GM12878 (cell line): ENCODE measurements around the gene LTBP3. TPM values are rescaled to one million over a fixed set of nuclear protein-coding genes. Genes with fewer than 3 reads are reported as not detected.

Experiments
- ATAC-seq: fragments of 200-7000 bp; cut with Tn5 transposase; 3 replicates; pipeline ENCODE4 v1.9.1; 2020; ENCODE audit warnings: mild to moderate bottlenecking, moderate library complexity
- BruUV-seq: library from RNA; stranded (reverse); fragments of 400-500 nt; replicated peaks from 2 replicates; lab custom pipeline; 2021; lab: Mats Ljungman, UMichigan
- CTCF ChIA-PET: fragments of 300-600 bp; sonication (Branson Sonifier 250); formaldehyde crosslinking; extraction: SDS; loops from one replicate; lab custom pipeline; 2021; ENCODE audit warnings: inconsistent platforms; lab: Yijun Ruan, JAX
- POLR2A ChIA-PET: fragments of 350-600 bp; formaldehyde crosslinking; extraction: SDS; loops from one replicate; lab custom pipeline; 2021; ENCODE audit warnings: inconsistent platforms; lab: Charles Lee
- RAD21 ChIA-PET: fragments of 300-600 bp; sonication (Branson Sonifier 250); formaldehyde crosslinking; loops from one replicate; lab custom pipeline; 2023; ENCODE audit warnings: antibody characterized with exemption; ENCODE audit not compliant: unreplicated experiment; lab: Charles Lee
- SMC1A ChIA-PET: fragments of 300-600 bp; sonication (Branson Sonifier 250); formaldehyde crosslinking; loops from one replicate; lab custom pipeline; 2023; ENCODE audit not compliant: unreplicated experiment, uncharacterized antibody; lab: Charles Lee
- DNase-seq: peaks from one replicate; pipeline ENCODE4 v3.0.0-alpha.2; 2011; ENCODE audit warnings: low read depth, low spot score
- FAIRE-seq: peaks from 3 replicates; lab custom pipeline; 2011; peaks lifted over from hg19 to GRCh38; lab: Jason Lieb, UNC
- H2AFZ ChIP-seq: 2 replicates; pipeline ENCODE4 v1.6.0; 2011; ENCODE audit warnings: low read depth, low read length, control low read depth; ENCODE audit not compliant: control insufficient read depth
- H3K27ac ChIP-seq: 2 replicates; pipeline ENCODE4 v1.5.1; 2011; ENCODE audit warnings: control low read depth; ENCODE audit not compliant: control insufficient read depth, insufficient read depth
- H3K27me3 ChIP-seq, 2 experiments: replicated peaks in 1 of 2; 2 replicates each; pipeline versions ENCODE4 v1.6.0 to v1.6.1; 2011; ENCODE audit warnings: low read length in 1 of 2; ENCODE audit not compliant: control insufficient read depth in 2 of 2, insufficient read depth in 2 of 2
- H3K36me3 ChIP-seq, 2 experiments: 2 replicates each; pipeline ENCODE4 v1.5.1; 2011; ENCODE audit warnings: low read length in 1 of 2; ENCODE audit not compliant: control insufficient read depth in 2 of 2, insufficient read depth in 2 of 2
- H3K4me1 ChIP-seq: 2 replicates; pipeline ENCODE4 v1.6.1; 2011; ENCODE audit warnings: mild to moderate bottlenecking, low read length, moderate library complexity, mixed read lengths; ENCODE audit not compliant: control insufficient read depth, insufficient read depth
- H3K4me2 ChIP-seq: 2 replicates; pipeline ENCODE4 v1.6.0; 2011; ENCODE audit warnings: control low read depth; ENCODE audit not compliant: control insufficient read depth, insufficient read depth
- H3K4me3 ChIP-seq: fragments of 200-600 bp; sonication (generic); 2 replicates; pipeline ENCODE4 v1.5.1; 2016
- H3K79me2 ChIP-seq: 2 replicates; pipeline ENCODE4 v1.6.0; 2011; ENCODE audit warnings: low read length; ENCODE audit not compliant: control insufficient read depth, insufficient read depth
- H3K9ac ChIP-seq: 2 replicates; pipeline ENCODE4 v1.8.0; 2011; ENCODE audit warnings: low read length, control low read depth, mixed read lengths; ENCODE audit not compliant: control insufficient read depth, insufficient read depth
- H3K9me3 ChIP-seq: replicated peaks from 3 replicates; pipeline ENCODE4 v1.5.1; 2011; ENCODE audit warnings: mild to moderate bottlenecking, low read length; ENCODE audit not compliant: control insufficient read depth, insufficient read depth
- H4K20me1 ChIP-seq: 2 replicates; pipeline ENCODE4 v1.6.0; 2011; ENCODE audit not compliant: control insufficient read depth, insufficient read depth
- BCL11A ChIP-seq: IDR thresholded peaks from 2 replicates; pipeline ENCODE4 v1.6.1; 2011; ENCODE audit warnings: low read depth, low read length
- LARP7 ChIP-seq: fragments of 450-650 bp; IDR thresholded peaks from 2 replicates; pipeline ENCODE4 v1.6.1; 2017; ENCODE audit warnings: mild to moderate bottlenecking
- PKNOX1 ChIP-seq: fragments of 450-650 bp; IDR thresholded peaks from 2 replicates; pipeline ENCODE4 v1.6.1; 2016; ENCODE audit warnings: mild to moderate bottlenecking
- SREBF2 ChIP-seq: IDR thresholded peaks from 2 replicates; pipeline ENCODE4 v1.6.1; 2012; ENCODE audit warnings: mild to moderate bottlenecking, low read length
- WGBS: methylation state at CpG from one replicate; pipeline ENCODE4 v1.1.6; 2016; ENCODE audit warnings: low lambda C conversion rate; ENCODE audit not compliant: insufficient replicate concordance, insufficient coverage; ENCODE audit errors: missing lambda C conversion rate; 5-methylcytosine and 5-hydroxymethylcytosine counted together
- in situ Hi-C: fragments of 300-500 bp; cut with MboI; formaldehyde crosslinking; loops from 9 replicates; pipeline ENCODE4 v1.14.3; 2018; ENCODE audit warnings: mixed read lengths
- intact Hi-C: fragments of 100-400 bp; cut with micrococcal nuclease; formaldehyde crosslinking; loops from one replicate; pipeline ENCODE4 v1.14.2; 2022; ENCODE audit not compliant: unreplicated experiment
- polyA plus RNA-seq, 11 experiments: library from polyadenylated mRNA; depleted of rRNA in 4 of 11; unstranded in 6 of 11; stranded (reverse) in 5 of 11; fragments of >200 nt; fragmentation: Nextera tagmentation in 4 of 11; fragmentation: Illumina TruSeq in 1 of 11; extraction: Ambion mirVana in 4 of 11; extraction: Trizol in 1 of 11; gene quantifications; 1 replicate in 1 of 11; 2 replicates in 10 of 11; pipeline versions ENCODE4 v1.2.1 to v1.2.3, GENCODE V29; 2011 to 2016; ENCODE audit warnings: inconsistent platforms in 2 of 11, missing spikeins in 2 of 11, low read depth in 1 of 11
- total RNA-seq, 4 experiments: library from RNA; depleted of rRNA in 3 of 4; stranded (reverse); fragments of >200 nt in 3 of 4; fragmentation: Illumina TruSeq in 1 of 4; extraction: Trizol in 1 of 4; gene quantifications; 2 replicates each; pipeline versions ENCODE4 v1.2.1 to v1.2.3, GENCODE V29; 2013 to 2021

LTBP3 gene
- total and polyA plus RNA-seq, 10 of the 15 experiments (the other 5 are each of a cell fraction or from before 2014, with no cell fraction given): 2.2 to 12.2 (median 6.2) TPM; not detected in 2

GRCh38 chr11:65524014-65524740 lies 34.0 kb downstream of the LTBP3 start:
- DNase-seq (no peak), FAIRE-seq (no peak), ATAC-seq (peak; percentile 22)
- peak overlapping the region; percentile 80 for H3K4me2 ChIP-seq
- H3K9me3 ChIP-seq: no peaks in the 10 kb centered on the region
- ChIA-PET POLR2A (interaction anchor here (0.8 to 2.5 kb wide), 9 partner anchors 12 to 143 kb away, joined by 3 to 13 read pairs (median 4); partner anchors contain the start of genes PCNX3 and ZNRD2), RAD21 (interaction anchor here (1.0 to 2.0 kb wide), 5 partner anchors 14 to 105 kb away, joined by 3 to 8 read pairs (median 4); partner anchors contain the start of gene FAM89B), CTCF (interaction anchor here (1.1 to 3.5 kb wide), 5 partner anchors 17 to 108 kb away, joined by 3 to 18 read pairs (median 5); no protein-coding TSS in a partner anchor), SMC1A (interaction anchor here (0.7 to 2.1 kb wide), 2 partner anchors 14 to 16 kb away, joined by 3 to 7 read pairs; no protein-coding TSS in a partner anchor)
- H3K36me3 ChIP-seq: peaks cover 0 to 13% of the 10 kb centered on the region in 2 experiments; a peak in 3 of 4 replicates
- in situ Hi-C loops (no loop called here), intact Hi-C loops (no loop called here)
- no peaks in the 10 kb centered on the region for H3K27me3 ChIP-seq
- no TSS peak for BruUV-seq
- no peaks in the 10 kb centered on the region for H4K20me1 ChIP-seq
- peak overlapping the region; percentile 17 for H3K27ac ChIP-seq
- H3K4me1 ChIP-seq: peaks cover 25% of the 10 kb centered on the region
- H3K79me2 ChIP-seq: peaks cover 15% of the 10 kb centered on the region
- H3K4me3 ChIP-seq: peak overlapping the region; percentile 44; the same call in 1 of the 2 replicates
- no peak for TF ChIP-seq SREBF2
- 0 out of 2 replicates have a peak, but pooled peaks have one; percentile 22 for TF ChIP-seq LARP7
- peak; percentile 37; the same call in 1 of the 2 replicates for TF ChIP-seq PKNOX1
- no peak for TF ChIP-seq BCL11A
- H3K9ac ChIP-seq: no peak overlapping the region; the same call in 1 of the 2 replicates
- H2AFZ ChIP-seq: peak overlapping the region; percentile 77
- WGBS: 78% methylated on average over 12 of the region's 12 CpGs
